Vagina (tissue), 2 donors: ENCODE data around the gene NUB1. TPM values are rescaled to one million over a fixed set of nuclear protein-coding genes. Genes with fewer than 3 reads are reported as not detected.

Source experiments
- DNase-seq, 2 donors: peaks; one replicate each; pipeline ENCODE4 v3.0.0-alpha.2; 2017; ENCODE audit errors: extremely low spot score in 2 of 2
- H3K27ac ChIP-seq: fragments of 200-600 bp; sonication (generic); one replicate; pipeline ENCODE4 v1.5.1; 2019
- H3K27me3 ChIP-seq: fragments of 200-600 bp; sonication (generic); one replicate; pipeline ENCODE4 v1.5.1; 2019
- H3K36me3 ChIP-seq, 2 donors: fragments of 200-600 bp; sonication (generic); one replicate each; pipeline ENCODE4 v1.5.1; 2017 to 2019
- H3K4me1 ChIP-seq: fragments of 200-600 bp; sonication (generic); one replicate; pipeline ENCODE4 v1.5.1; 2019
- H3K4me3 ChIP-seq, 2 donors: fragments of 200-600 bp; sonication (generic); 1 replicate in 1 of 2; 2 replicates in 1 of 2; pipeline ENCODE4 v1.5.1; 2016 to 2019
- H3K9me3 ChIP-seq: fragments of 200-600 bp; sonication (generic); one replicate; pipeline ENCODE4 v1.5.1; 2019
- CTCF ChIP-seq, 3 experiments: fragments of 450-650 bp in 2 of 3; fragments of 200-600 bp in 1 of 3; sonication (generic) in 1 of 3; IDR thresholded peaks; one replicate each; pipeline ENCODE4 v1.5.1; 2017 to 2019; ENCODE audit warnings: antibody characterized with exemption in 3 of 3, mild to moderate bottlenecking in 2 of 3, moderate library complexity in 2 of 3
- POLR2A ChIP-seq, 2 donors: fragments of 450-650 bp; IDR thresholded peaks; one replicate each; pipeline ENCODE4 v1.6.1; 2017; ENCODE audit warnings: antibody characterized with exemption in 2 of 2, mild to moderate bottlenecking in 2 of 2, moderate library complexity in 2 of 2
- POLR2AphosphoS5 ChIP-seq, 2 donors: sonication (generic); formaldehyde crosslinking; IDR thresholded peaks; one replicate each; pipeline ENCODE4 v1.9.0; 2017; ENCODE audit warnings: antibody characterized with exemption in 2 of 2, mild to moderate bottlenecking in 2 of 2, low read depth in 1 of 2; ENCODE audit not compliant: insufficient read depth in 1 of 2
- intact Hi-C: fragments of 100-400 bp; cut with DNase I; formaldehyde crosslinking; loops from one replicate; pipeline ENCODE4 v1.15.1; 2023
- total RNA-seq: library from RNA; depleted of rRNA; stranded (reverse); fragments of >200 nt; gene quantifications from one replicate; pipeline ENCODE4 v1.2.3, GENCODE V29; 2016

The NUB1 gene
- total RNA-seq, 1 donor from 2014 or later: 46.2 TPM

- peaks cover 0 to 15% of the 10 kb centered on the region in 2 donors for H3K36me3 ChIP-seq
- no peak for DNase-seq
- H3K27me3 ChIP-seq: no peaks in the 10 kb centered on the region
- no peaks in the 10 kb centered on the region for H3K9me3 ChIP-seq
- TF ChIP-seq POLR2A (IDR thresholded peaks at IDR 0.05) (no peak), POLR2AphosphoS5 (IDR thresholded peaks at IDR 0.05; ENCODE audit: insufficient read depth in 1 of 2, low read depth in 1 of 2) (peak; percentile 40 to 57), CTCF (IDR thresholded peaks at IDR 0.05) (peak; percentile 94 to 99 (median 96))
- no peak overlapping the region for H3K4me3 ChIP-seq
- peaks cover 26% of the 10 kb centered on the region for H3K4me1 ChIP-seq
- peak overlapping the region; percentile 28 for H3K27ac ChIP-seq
- intact Hi-C loops: loop anchor here (2.0 kb wide), 1 partner anchor 81 kb away; no protein-coding TSS in a partner anchor
Observed at GRCh38 chr7:151368136-151368571, 26.5 kb downstream of the NUB1 start.

- TF ChIP-seq CTCF (IDR thresholded peaks at IDR 0.05) (no peak), POLR2AphosphoS5 (IDR thresholded peaks at IDR 0.05; ENCODE audit: insufficient read depth in 1 of 2, low read depth in 1 of 2) (no peak), POLR2A (IDR thresholded peaks at IDR 0.05) (no peak)
- peak overlapping the region; percentile 22 for H3K27ac ChIP-seq
- peaks cover 0 to 35% of the 10 kb centered on the region in 2 donors for H3K36me3 ChIP-seq
- peaks cover 25% of the 10 kb centered on the region for H3K4me1 ChIP-seq
- intact Hi-C loops: no loop called here
- H3K9me3 ChIP-seq: no peaks in the 10 kb centered on the region
- no peak overlapping the region for H3K4me3 ChIP-seq
- no peak for DNase-seq
- H3K27me3 ChIP-seq: no peaks in the 10 kb centered on the region
Observed at GRCh38 chr7:151371266-151371665, 29.7 kb downstream of the NUB1 start.

GRCh38 chr7:151372612-151373265, 31.1 kb downstream of the NUB1 start:
- no peak overlapping the region for H3K4me3 ChIP-seq
- intact Hi-C loops: no loop called here
- no peaks in the 10 kb centered on the region for H3K27me3 ChIP-seq
- no peaks in the 10 kb centered on the region for H3K9me3 ChIP-seq
- no peak for DNase-seq
- peaks cover 0 to 41% of the 10 kb centered on the region in 2 donors for H3K36me3 ChIP-seq
- TF ChIP-seq POLR2AphosphoS5 (IDR thresholded peaks at IDR 0.05; ENCODE audit: insufficient read depth in 1 of 2, low read depth in 1 of 2): no peak
- no peak for TF ChIP-seq POLR2A (IDR thresholded peaks at IDR 0.05)
- TF ChIP-seq CTCF (IDR thresholded peaks at IDR 0.05): no peak
- no peak overlapping the region for H3K27ac ChIP-seq
- H3K4me1 ChIP-seq: peaks cover 11% of the 10 kb centered on the region

GRCh38 chr7:151373599-151373998, 32.0 kb downstream of the NUB1 start:
- Histone ChIP-seq H3K9me3 (no peaks in the 10 kb centered on the region), H3K27ac (no peak overlapping the region), H3K4me3 (no peak overlapping the region), H3K4me1 (peaks cover 2% of the 10 kb centered on the region), H3K27me3 (no peaks in the 10 kb centered on the region), H3K36me3 (peaks cover 0 to 49% of the 10 kb centered on the region in 2 donors)
- no peak for DNase-seq
- intact Hi-C loops: no loop called here
- TF ChIP-seq POLR2AphosphoS5 (IDR thresholded peaks at IDR 0.05; ENCODE audit: insufficient read depth in 1 of 2, low read depth in 1 of 2) (no peak), POLR2A (IDR thresholded peaks at IDR 0.05) (no peak), CTCF (IDR thresholded peaks at IDR 0.05) (no peak)

- no peak overlapping the region for H3K27ac ChIP-seq
- no peak overlapping the region for H3K4me3 ChIP-seq
- TF ChIP-seq CTCF (IDR thresholded peaks at IDR 0.05) (no peak), POLR2AphosphoS5 (IDR thresholded peaks at IDR 0.05; ENCODE audit: insufficient read depth in 1 of 2, low read depth in 1 of 2) (no peak), POLR2A (IDR thresholded peaks at IDR 0.05) (no peak)
- H3K9me3 ChIP-seq: no peaks in the 10 kb centered on the region
- peaks cover 0 to 46% of the 10 kb centered on the region in 2 donors for H3K36me3 ChIP-seq
- intact Hi-C loops: no loop called here
- DNase-seq: no peak
- no peaks in the 10 kb centered on the region for H3K27me3 ChIP-seq
- H3K4me1 ChIP-seq: no peaks in the 10 kb centered on the region
Observed at GRCh38 chr7:151374139-151374538, 32.5 kb downstream of the NUB1 start.
